SIG-M5 treated with dmso at 0.1 percent for 504 hours (cell line): ENCODE measurements around the gene TAF3.

ENCODE experiments used
- DNase-seq: peaks from one replicate; lab custom pipeline; 2025; ENCODE audit not compliant: unreplicated experiment; lab: John Stamatoyannopoulos, UW

The TAF3 gene

GRCh38 chr10:7965457-7965856 lies 147.2 kb downstream of the TAF3 start:
- DNase-seq = no peak

DNA sequence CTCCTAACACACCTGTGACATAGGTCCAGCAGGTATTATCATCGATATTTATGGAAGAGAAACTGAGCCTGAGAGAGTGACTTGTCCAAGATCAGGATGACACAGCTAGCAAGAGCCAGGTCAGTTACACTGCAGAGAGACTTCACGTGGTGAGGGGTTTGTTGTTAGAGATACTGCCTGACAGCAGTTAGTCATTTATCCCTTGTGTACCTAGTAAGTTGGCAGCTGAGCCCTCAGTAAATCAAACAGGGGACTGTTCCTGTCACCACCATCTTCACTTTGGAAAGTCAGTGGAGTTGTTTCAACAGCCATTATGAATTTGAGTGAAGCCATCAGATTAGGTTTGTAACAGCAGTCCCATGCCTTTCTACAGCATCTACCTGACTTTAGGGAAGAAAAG lies 148.7 kb downstream of the TAF3 start:
- no peak for DNase-seq

GRCh38 chr10:7968510-7969112 lies 150.3 kb downstream of the TAF3 start:
- no peak for DNase-seq

- no peak for DNase-seq
Observed at GRCh38 chr10:7969623-7970022, 151.3 kb downstream of the TAF3 start.

DNA sequence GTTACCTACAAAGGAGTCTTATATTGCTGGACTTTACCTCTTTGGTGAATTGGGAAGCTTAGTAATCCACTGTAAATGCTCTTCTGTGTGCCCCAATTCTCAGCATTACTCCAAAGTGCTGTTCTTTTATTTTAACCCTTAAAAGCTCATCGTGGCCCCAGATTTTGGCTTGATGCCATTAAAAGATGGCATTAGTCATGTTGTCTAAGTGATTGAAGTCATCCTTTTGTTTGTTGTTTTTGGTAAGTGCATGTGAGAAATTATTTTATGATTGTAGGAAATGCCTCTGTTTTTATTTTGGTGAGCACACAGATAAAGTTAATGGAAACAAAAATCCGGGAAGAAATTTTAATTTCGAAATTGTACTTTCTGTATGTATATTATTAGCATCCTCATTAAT lies 153.6 kb downstream of the TAF3 start:
- no peak for DNase-seq

GRCh38 chr10:7972367-7972766 lies 154.1 kb downstream of the TAF3 start:
- DNase-seq = no peak

- no peak for DNase-seq
Observed at GRCh38 chr10:7980196-7980595, 161.9 kb downstream of the TAF3 start.

- DNase-seq = no peak
Observed at GRCh38 chr10:7982727-7983126, 164.4 kb downstream of the TAF3 start.

GRCh38 chr10:7984325-7984724 lies 166.0 kb downstream of the TAF3 start:
- DNase-seq = no peak

GRCh38 chr10:7984896-7985295 lies 166.6 kb downstream of the TAF3 start:
- DNase-seq = no peak

- no peak for DNase-seq
Observed at GRCh38 chr10:7986851-7987250, 168.5 kb downstream of the TAF3 start.

DNA sequence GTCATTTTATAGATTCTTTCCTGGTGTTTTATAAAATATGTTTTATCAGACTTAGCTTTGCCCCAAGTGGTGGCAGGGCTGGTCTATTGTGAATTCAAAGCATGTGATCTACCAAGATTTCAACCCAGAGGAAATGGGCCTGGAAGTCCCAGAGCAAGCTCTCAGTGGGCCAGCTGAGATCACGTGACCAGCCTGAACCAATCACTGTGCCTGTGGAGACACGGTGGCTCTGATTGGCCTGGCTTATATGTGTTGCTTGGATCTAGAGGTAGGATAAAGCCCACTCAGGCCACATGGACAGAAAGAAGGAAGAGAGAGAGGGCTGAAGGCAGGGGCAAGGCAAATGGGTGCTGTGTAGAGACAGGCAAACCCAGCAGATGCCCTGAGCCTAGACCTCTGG lies 170.7 kb downstream of the TAF3 start:
- no peak for DNase-seq

DNA sequence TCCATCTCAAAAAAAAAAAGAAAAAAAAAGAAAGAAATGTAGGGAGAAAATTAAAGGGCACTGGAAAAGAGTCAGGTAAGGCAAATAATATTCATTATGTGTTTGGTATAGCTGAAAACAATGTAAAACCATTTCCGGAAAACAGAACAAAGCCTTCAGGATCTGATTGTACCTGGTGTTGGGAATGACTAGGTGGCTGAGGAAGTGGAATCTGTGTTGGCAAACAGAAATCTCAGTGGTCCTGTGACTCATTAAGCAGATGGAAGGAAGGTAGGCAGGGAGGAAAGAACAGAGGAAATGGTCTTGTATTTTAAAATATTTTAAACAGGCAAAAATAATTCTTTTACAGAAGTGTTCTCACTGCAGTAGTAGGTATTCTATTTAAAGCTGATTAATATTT lies 180.5 kb downstream of the TAF3 start:
- no peak for DNase-seq

DNA sequence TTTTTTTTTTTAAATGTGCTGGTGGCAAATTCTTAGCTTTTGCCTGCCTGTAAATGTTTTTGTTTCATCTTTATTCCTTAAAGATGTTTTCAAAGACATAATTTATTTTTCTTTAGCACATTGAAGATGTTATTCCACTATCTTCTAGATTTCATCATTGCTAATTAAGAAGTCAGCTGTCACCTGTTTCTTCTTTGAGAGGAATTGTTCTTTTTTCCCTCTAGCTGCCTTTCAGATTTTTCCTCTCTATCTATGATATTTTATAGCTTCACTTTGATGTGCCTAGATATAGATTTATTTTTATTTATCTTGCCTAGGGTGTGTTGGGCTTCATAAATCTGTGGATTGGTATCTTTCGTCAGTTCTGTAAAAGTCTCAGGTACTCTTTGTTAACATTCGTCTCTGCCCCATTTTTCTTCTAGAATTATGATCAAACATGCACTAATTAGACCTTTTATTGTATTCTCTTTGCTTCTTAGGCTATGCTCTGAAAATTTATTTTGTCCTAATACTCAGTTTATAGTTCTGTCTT lies 186.2 kb downstream of the TAF3 start:
- no peak for DNase-seq

DNA sequence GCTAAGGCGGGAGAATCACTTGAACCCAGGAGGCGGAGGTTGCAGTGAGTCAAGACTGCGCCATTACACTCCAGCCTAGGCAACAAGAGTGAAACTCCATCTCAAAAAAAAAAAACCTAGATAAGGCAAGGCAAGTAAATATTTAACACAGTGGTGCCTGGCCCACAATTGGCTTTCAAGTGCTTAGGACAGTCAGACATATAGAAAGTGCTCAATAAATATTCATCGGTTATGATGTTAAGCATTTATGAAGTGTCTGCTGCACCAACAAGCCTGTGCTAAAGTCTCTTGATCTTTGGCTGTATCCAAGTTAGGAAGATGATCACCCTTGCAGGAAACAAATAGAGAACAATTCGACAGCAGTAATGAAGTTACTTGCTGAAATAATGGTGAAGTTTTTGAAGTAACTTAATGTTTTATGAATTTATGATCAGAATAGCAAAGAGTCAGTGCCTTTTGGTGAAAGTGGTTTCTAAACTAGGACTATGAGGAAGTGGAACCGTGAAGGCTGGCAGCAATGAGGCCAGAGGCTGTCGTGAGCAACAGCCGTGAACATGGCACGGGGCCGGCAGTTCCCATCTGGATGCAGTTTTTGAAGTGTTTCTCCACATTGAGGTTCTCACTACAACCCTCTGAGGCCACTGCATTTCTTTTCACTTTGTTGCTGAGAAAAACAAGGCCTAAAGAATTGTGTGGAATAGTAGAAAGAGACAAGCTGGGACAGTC lies 188.1 kb downstream of the TAF3 start:
- DNase-seq = peak; percentile 63

GRCh38 chr10:8009031-8009430 lies 190.7 kb downstream of the TAF3 start:
- DNase-seq = no peak

GRCh38 chr10:8013006-8013405 lies 194.7 kb downstream of the TAF3 start:
- DNase-seq = no peak

GRCh38 chr10:8013619-8014018 lies 195.3 kb downstream of the TAF3 start:
- no peak for DNase-seq

- DNase-seq = no peak
Observed at GRCh38 chr10:8014649-8015048, 196.3 kb downstream of the TAF3 start.

DNA sequence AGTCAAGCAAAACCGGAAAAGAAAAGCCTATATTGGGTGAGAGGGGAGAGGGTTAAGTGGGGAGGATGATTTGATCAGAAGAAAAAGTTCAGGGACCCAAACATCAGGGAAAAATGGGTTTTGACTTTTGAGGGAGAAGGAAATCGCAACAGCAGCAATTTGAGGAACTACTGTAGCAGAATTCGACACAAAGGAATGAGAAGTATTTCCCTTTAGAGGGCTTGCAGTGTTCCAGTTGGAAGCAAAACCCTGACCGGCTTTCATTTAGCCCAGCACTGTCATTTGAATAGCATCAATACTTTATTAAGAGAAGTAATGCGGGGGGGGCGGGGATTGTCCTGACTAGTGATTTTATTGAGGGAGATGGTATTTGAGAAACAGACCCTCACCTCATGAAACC lies 199.0 kb downstream of the TAF3 start:
- no peak for DNase-seq

- DNase-seq = no peak
Observed at GRCh38 chr10:8023321-8023720, 205.0 kb downstream of the TAF3 start.

GRCh38 chr10:8023851-8024250 lies 205.5 kb downstream of the TAF3 start:
- DNase-seq = no peak
